Astrocyte (in vitro differentiated cells and primary cell): ENCODE results near the gene SDHAF2. TPM values are rescaled to one million over a fixed set of nuclear protein-coding genes. Genes with fewer than 3 reads are reported as not detected.

ENCODE experiments used
- DNase-seq: peaks from one replicate; pipeline ENCODE4 v3.0.0-alpha.2; 2010; ENCODE audit warnings: low read depth
- FAIRE-seq: peaks from 2 replicates; lab custom pipeline; 2011; peaks lifted over from hg19 to GRCh38; lab: Jason Lieb, UNC
- H2AFZ ChIP-seq: 2 replicates; pipeline ENCODE4 v1.6.0; 2012; ENCODE audit warnings: low read depth, low read length, inconsistent platforms
- H3K27ac ChIP-seq: 2 replicates; pipeline ENCODE4 v1.5.1; 2011; ENCODE audit warnings: low read depth, low read length, inconsistent platforms
- H3K27me3 ChIP-seq: 2 replicates; pipeline ENCODE4 v1.6.0; 2011; ENCODE audit warnings: low read length, inconsistent platforms; ENCODE audit not compliant: insufficient read depth
- H3K36me3 ChIP-seq: 2 replicates; pipeline ENCODE4 v1.5.1; 2011; ENCODE audit warnings: low read length, inconsistent platforms; ENCODE audit not compliant: insufficient read depth
- H3K4me1 ChIP-seq: 2 replicates; pipeline ENCODE4 v1.5.1; 2011; ENCODE audit warnings: low read length, inconsistent platforms; ENCODE audit not compliant: insufficient read depth
- H3K4me2 ChIP-seq: 2 replicates; pipeline ENCODE4 v1.6.0; 2012; ENCODE audit warnings: low read length, inconsistent platforms
- H3K4me3 ChIP-seq: 2 replicates; pipeline ENCODE4 v1.5.1; 2011; ENCODE audit warnings: low read depth, mild to moderate bottlenecking, low read length, inconsistent platforms; ENCODE audit not compliant: insufficient read depth
- H3K79me2 ChIP-seq: 2 replicates; pipeline ENCODE4 v1.6.0; 2012; ENCODE audit warnings: mild to moderate bottlenecking, low read length, inconsistent platforms; ENCODE audit not compliant: insufficient read depth
- H3K9ac ChIP-seq: 2 replicates; pipeline ENCODE4 v1.6.0; 2012; ENCODE audit warnings: mild to moderate bottlenecking, low read length, inconsistent platforms
- H3K9me3 ChIP-seq: 2 replicates; pipeline ENCODE4 v1.5.1; 2012; ENCODE audit warnings: low read depth, mild to moderate bottlenecking, low read length, inconsistent platforms; ENCODE audit not compliant: insufficient read depth
- H4K20me1 ChIP-seq: 2 replicates; pipeline ENCODE4 v1.6.0; 2012; ENCODE audit warnings: low read length, inconsistent platforms; ENCODE audit not compliant: insufficient read depth
- H3K27ac Mint-ChIP-seq: one replicate; pipeline ENCODE4 v1.8.0; 2021; ENCODE audit warnings: mild to moderate bottlenecking, mixed read lengths; ENCODE audit not compliant: unreplicated experiment
- H3K27me3 Mint-ChIP-seq: one replicate; pipeline ENCODE4 v1.8.0; 2021; ENCODE audit warnings: low read depth, mixed read lengths; ENCODE audit not compliant: unreplicated experiment
- H3K36me3 Mint-ChIP-seq: one replicate; pipeline ENCODE4 v1.8.0; 2021; ENCODE audit warnings: low read depth, mixed read lengths; ENCODE audit not compliant: unreplicated experiment
- H3K4me1 Mint-ChIP-seq: one replicate; pipeline ENCODE4 v1.8.0; 2021; ENCODE audit warnings: low read depth, mixed read lengths; ENCODE audit not compliant: unreplicated experiment
- H3K4me3 Mint-ChIP-seq: one replicate; pipeline ENCODE4 v1.8.0; 2021; ENCODE audit warnings: mild to moderate bottlenecking, moderate library complexity, mixed read lengths; ENCODE audit not compliant: unreplicated experiment
- H3K9me3 Mint-ChIP-seq: one replicate; pipeline ENCODE4 v1.8.0; 2021; ENCODE audit warnings: mild to moderate bottlenecking, mixed read lengths; ENCODE audit not compliant: unreplicated experiment
- CTCF ChIP-seq: IDR thresholded peaks from 2 replicates; pipeline ENCODE4 v1.5.1; 2011; ENCODE audit warnings: low read depth, mild to moderate bottlenecking, inconsistent platforms, low read length, moderate library complexity; ENCODE audit not compliant: insufficient read depth
- EZH2 ChIP-seq: IDR thresholded peaks from 2 replicates; pipeline ENCODE4 v1.6.1; 2012; ENCODE audit warnings: mild to moderate bottlenecking, low read length, inconsistent platforms; ENCODE audit not compliant: insufficient read depth
- total RNA-seq: library from RNA; stranded (reverse); gene quantifications from 2 replicates; pipeline ENCODE4 v1.2.1, GENCODE V29; 2021

The SDHAF2 gene
- total RNA-seq, 1 donor from 2014 or later: 38.8 TPM

- Histone ChIP-seq H3K4me2 (no peak overlapping the region), H3K79me2 (peaks cover 47% of the 10 kb centered on the region), H4K20me1 (peaks cover 60% of the 10 kb centered on the region), H3K4me3 (no peak overlapping the region), H3K36me3 (peaks cover 83% of the 10 kb centered on the region), H3K27me3 (no peaks in the 10 kb centered on the region), H2AFZ (no peak overlapping the region), H3K27ac (no peak overlapping the region), H3K9me3 (no peaks in the 10 kb centered on the region), H3K9ac (no peak overlapping the region), H3K4me1 (no peaks in the 10 kb centered on the region)
- no peaks in the 10 kb centered on the region for H3K27me3 Mint-ChIP-seq
- H3K36me3 Mint-ChIP-seq: peaks cover 19% of the 10 kb centered on the region
- H3K4me3 Mint-ChIP-seq: no peak overlapping the region
- FAIRE-seq (no peak), DNase-seq (no peak)
- H3K9me3 Mint-ChIP-seq: no peaks in the 10 kb centered on the region
- no peak overlapping the region for H3K27ac Mint-ChIP-seq
- H3K4me1 Mint-ChIP-seq: peaks cover 2% of the 10 kb centered on the region
- no peak for TF ChIP-seq CTCF
- TF ChIP-seq EZH2: no peak
Observed at GRCh38 chr11:61416941-61417340, 13.0 kb upstream of the SDHAF2 start.

DNA sequence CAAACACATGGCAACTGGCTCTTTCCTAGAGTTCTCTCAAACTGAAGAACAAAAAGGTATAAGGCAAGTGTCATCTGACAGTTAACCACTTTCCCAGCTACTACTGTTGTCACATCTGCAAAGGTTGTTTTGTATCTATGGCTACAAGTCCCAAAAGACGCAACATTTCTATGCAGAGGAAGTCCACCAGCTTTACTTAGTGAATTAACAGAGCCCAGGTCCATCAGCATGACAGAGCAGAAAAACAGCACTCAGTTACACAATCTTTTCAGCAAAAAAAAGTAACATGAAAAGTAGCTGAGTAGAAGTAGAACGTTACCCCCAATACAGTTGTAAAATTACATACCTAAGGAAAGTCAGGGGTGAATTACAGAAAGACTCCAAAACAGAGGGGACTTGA is 12.3 kb upstream of the SDHAF2 start:
- H3K27ac Mint-ChIP-seq: no peak overlapping the region
- peaks cover 2% of the 10 kb centered on the region for H3K4me1 Mint-ChIP-seq
- no peak overlapping the region for H2AFZ ChIP-seq
- no peak overlapping the region for H3K27ac ChIP-seq
- H3K4me1 ChIP-seq: no peaks in the 10 kb centered on the region
- peaks cover 67% of the 10 kb centered on the region for H4K20me1 ChIP-seq
- H3K9me3 Mint-ChIP-seq: no peaks in the 10 kb centered on the region
- no peak overlapping the region for H3K4me3 ChIP-seq
- H3K27me3 Mint-ChIP-seq: no peaks in the 10 kb centered on the region
- no peak overlapping the region for H3K9ac ChIP-seq
- H3K9me3 ChIP-seq: no peaks in the 10 kb centered on the region
- FAIRE-seq (no peak), DNase-seq (no peak)
- no peak overlapping the region for H3K4me2 ChIP-seq
- peaks cover 54% of the 10 kb centered on the region for H3K79me2 ChIP-seq
- peaks cover 79% of the 10 kb centered on the region for H3K36me3 ChIP-seq
- TF ChIP-seq EZH2 (no peak), CTCF (no peak)
- peaks cover 20% of the 10 kb centered on the region for H3K36me3 Mint-ChIP-seq
- H3K4me3 Mint-ChIP-seq: no peak overlapping the region
- no peaks in the 10 kb centered on the region for H3K27me3 ChIP-seq

DNA sequence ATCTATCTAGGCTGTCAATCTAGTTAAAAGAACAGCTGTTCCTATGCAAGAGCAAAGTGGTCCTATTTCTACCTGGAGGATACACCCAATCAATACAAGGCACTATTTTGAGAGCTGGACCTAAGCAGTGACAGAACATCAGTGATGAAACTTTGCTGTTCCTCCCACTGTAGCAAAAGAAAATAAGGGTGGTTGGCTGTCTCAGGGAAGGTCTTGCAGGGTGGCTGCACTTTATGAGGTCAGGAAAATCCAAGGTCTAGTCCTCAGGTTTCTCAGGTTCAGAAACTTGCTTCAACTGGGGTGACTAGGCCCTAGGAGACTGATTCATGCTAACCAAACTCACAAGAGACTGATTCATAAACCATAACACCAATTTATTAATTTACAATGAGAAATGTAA is 11.8 kb upstream of the SDHAF2 start:
- H3K4me2 ChIP-seq: no peak overlapping the region
- H3K27me3 ChIP-seq: no peaks in the 10 kb centered on the region
- peaks cover 20% of the 10 kb centered on the region for H3K36me3 Mint-ChIP-seq
- no peaks in the 10 kb centered on the region for H3K27me3 Mint-ChIP-seq
- H3K9me3 ChIP-seq: no peaks in the 10 kb centered on the region
- H4K20me1 ChIP-seq: peaks cover 69% of the 10 kb centered on the region
- no peak for DNase-seq
- FAIRE-seq: no peak
- no peak overlapping the region for H3K27ac Mint-ChIP-seq
- H3K4me1 ChIP-seq: no peaks in the 10 kb centered on the region
- no peak overlapping the region for H2AFZ ChIP-seq
- H3K9me3 Mint-ChIP-seq: no peaks in the 10 kb centered on the region
- no peak overlapping the region for H3K27ac ChIP-seq
- H3K9ac ChIP-seq: no peak overlapping the region
- peaks cover 56% of the 10 kb centered on the region for H3K79me2 ChIP-seq
- H3K4me3 ChIP-seq: no peak overlapping the region
- H3K4me3 Mint-ChIP-seq: no peak overlapping the region
- no peak for TF ChIP-seq EZH2
- no peak for TF ChIP-seq CTCF
- H3K36me3 ChIP-seq: peaks cover 75% of the 10 kb centered on the region
- peaks cover 2% of the 10 kb centered on the region for H3K4me1 Mint-ChIP-seq
